Caco-2 (cell line): ENCODE data around the gene CREB3L2. TPM values are rescaled to one million over a fixed set of nuclear protein-coding genes. Genes with fewer than 3 reads are reported as not detected.

Experiments used
- BruUV-seq: library from RNA; stranded (reverse); fragments of 400-500 nt; replicated peaks from 2 replicates; lab custom pipeline; 2021; lab: Mats Ljungman, UMichigan
- CTCF ChIA-PET: fragments of 300-600 bp; sonication (Branson Sonifier 250); formaldehyde crosslinking; loops from one replicate; lab custom pipeline; 2022; ENCODE audit warnings: antibody characterized with exemption; lab: Charles Lee
- POLR2A ChIA-PET: fragments of 300-600 bp; sonication (Branson Sonifier 250); formaldehyde crosslinking; loops from one replicate; lab custom pipeline; 2022; ENCODE audit warnings: antibody characterized with exemption; lab: Charles Lee
- DNase-seq, 2 experiments: peaks; one replicate each; pipeline versions ENCODE4 v3.0.0 to v3.0.0-alpha.2; 2020 to 2022
- H3K27me3 ChIP-seq: replicated peaks from 2 replicates; pipeline ENCODE4 v1.6.0; 2011; ENCODE audit warnings: low read length; ENCODE audit not compliant: control insufficient read depth, insufficient read depth
- H3K36me3 ChIP-seq: 2 replicates; pipeline ENCODE4 v1.5.1; 2011; ENCODE audit warnings: low read length; ENCODE audit not compliant: control insufficient read depth, insufficient read depth
- H3K4me1 ChIP-seq: fragments of 250-450 bp; sonication (Bioruptor Pico); 2 replicates; pipeline ENCODE4 v1.5.1; 2020; ENCODE audit warnings: mild to moderate bottlenecking
- H3K4me3 ChIP-seq: 2 replicates; pipeline ENCODE4 v1.5.1; 2011; ENCODE audit warnings: low read depth, mild to moderate bottlenecking, control low read depth, low read length
- H3K9me3 ChIP-seq: fragments of 250-450 bp; sonication (Bioruptor Pico); 2 replicates; pipeline ENCODE4 v1.5.1; 2020; ENCODE audit warnings: mild to moderate bottlenecking, moderate library complexity
- H3K27ac Mint-ChIP-seq: one replicate; pipeline ENCODE4 v1.8.0; 2022; ENCODE audit warnings: mixed read lengths; ENCODE audit not compliant: unreplicated experiment
- H3K27me3 Mint-ChIP-seq: one replicate; pipeline ENCODE4 v1.8.0; 2022; ENCODE audit warnings: mixed read lengths; ENCODE audit not compliant: insufficient read depth, unreplicated experiment
- H3K36me3 Mint-ChIP-seq: one replicate; pipeline ENCODE4 v1.8.0; 2022; ENCODE audit warnings: mild to moderate bottlenecking, mixed read lengths; ENCODE audit not compliant: insufficient read depth, unreplicated experiment
- H3K4me1 Mint-ChIP-seq: one replicate; pipeline ENCODE4 v1.8.0; 2022; ENCODE audit warnings: low read depth, mixed read lengths; ENCODE audit not compliant: unreplicated experiment
- H3K4me3 Mint-ChIP-seq: one replicate; pipeline ENCODE4 v1.8.0; 2022; ENCODE audit warnings: mild to moderate bottlenecking, moderate library complexity, mixed read lengths; ENCODE audit not compliant: unreplicated experiment
- H3K9me3 Mint-ChIP-seq: one replicate; pipeline ENCODE4 v1.8.0; 2022; ENCODE audit warnings: mixed read lengths; ENCODE audit not compliant: unreplicated experiment
- intact Hi-C: fragments of 100-400 bp; cut with micrococcal nuclease; formaldehyde crosslinking; loops from one replicate; pipeline ENCODE4 v1.10.0; 2022; ENCODE audit not compliant: unreplicated experiment
- total RNA-seq: library from RNA; stranded (reverse); gene quantifications from 2 replicates; pipeline ENCODE4 v1.2.3, GENCODE V29; 2022
- TF ChIP-seq, protein P1 (sequence below), 2 experiments: fragments of 200-600 bp in 1 of 2; IDR thresholded peaks; 1 replicate in 1 of 2; 2 replicates in 1 of 2; pipeline versions ENCODE4 v1.5.1 to v1.8.0; 2011 to 2022; ENCODE audit warnings: antibody characterized with exemption in 1 of 2, control low read depth in 1 of 2, inconsistent platforms in 1 of 2, low read depth in 1 of 2, low read length in 1 of 2, mild to moderate bottlenecking in 1 of 2, moderate library complexity in 1 of 2; ENCODE audit not compliant: insufficient read depth in 1 of 2, severe bottlenecking in 1 of 2, unreplicated experiment in 1 of 2

Gene CREB3L2
- total RNA-seq, 1 experiment from 2014 or later, result 123 TPM

DNA sequence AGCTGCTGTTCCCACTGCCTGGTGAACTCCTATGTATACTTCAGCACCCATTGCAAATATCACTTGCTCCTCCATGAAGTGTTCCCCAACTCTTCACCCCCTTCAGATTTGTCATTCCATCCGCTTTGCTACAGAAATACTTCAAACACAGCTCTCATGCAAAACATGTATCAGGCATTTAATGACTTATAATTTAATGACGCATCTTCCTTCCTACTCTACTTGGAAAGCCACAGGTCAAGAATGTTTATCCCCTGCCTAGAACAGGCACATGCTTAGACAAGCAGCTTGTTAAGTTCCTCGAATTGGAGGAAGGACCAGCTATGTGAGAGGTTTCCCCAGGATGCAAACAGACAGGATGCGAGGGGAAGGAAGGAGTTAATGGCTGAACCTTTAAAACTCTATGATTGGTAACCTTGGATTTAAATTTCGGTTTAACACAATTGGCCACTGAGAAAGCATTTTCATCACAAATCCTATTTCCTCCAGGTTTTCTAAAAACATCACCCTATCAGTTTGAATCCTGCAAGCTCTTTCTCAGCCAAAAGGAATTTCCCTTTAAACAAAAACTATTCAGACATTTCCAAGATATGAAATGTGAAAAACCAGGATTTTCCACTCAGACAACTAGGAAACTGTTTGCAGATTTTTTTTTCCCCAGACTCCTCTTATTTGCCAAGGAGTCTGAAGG is 11.5 kb downstream of the CREB3L2 start:
- TF ChIP-seq, protein P1, sequence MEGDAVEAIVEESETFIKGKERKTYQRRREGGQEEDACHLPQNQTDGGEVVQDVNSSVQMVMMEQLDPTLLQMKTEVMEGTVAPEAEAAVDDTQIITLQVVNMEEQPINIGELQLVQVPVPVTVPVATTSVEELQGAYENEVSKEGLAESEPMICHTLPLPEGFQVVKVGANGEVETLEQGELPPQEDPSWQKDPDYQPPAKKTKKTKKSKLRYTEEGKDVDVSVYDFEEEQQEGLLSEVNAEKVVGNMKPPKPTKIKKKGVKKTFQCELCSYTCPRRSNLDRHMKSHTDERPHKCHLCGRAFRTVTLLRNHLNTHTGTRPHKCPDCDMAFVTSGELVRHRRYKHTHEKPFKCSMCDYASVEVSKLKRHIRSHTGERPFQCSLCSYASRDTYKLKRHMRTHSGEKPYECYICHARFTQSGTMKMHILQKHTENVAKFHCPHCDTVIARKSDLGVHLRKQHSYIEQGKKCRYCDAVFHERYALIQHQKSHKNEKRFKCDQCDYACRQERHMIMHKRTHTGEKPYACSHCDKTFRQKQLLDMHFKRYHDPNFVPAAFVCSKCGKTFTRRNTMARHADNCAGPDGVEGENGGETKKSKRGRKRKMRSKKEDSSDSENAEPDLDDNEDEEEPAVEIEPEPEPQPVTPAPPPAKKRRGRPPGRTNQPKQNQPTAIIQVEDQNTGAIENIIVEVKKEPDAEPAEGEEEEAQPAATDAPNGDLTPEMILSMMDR (IDR thresholded peaks at IDR 0.05; ENCODE audit: insufficient read depth in 1 of 2, low read depth in 1 of 2, low read length in 1 of 2, severe bottlenecking in 1 of 2, unreplicated experiment in 1 of 2), result no peak
- Histone ChIP-seq H3K27me3 (no peaks in the 10 kb centered on the region), H3K4me3 (no peak overlapping the region), H3K4me1 (peaks cover 83% of the 10 kb centered on the region), H3K36me3 (no peaks in the 10 kb centered on the region; the same call in 1 of the 2 replicates), H3K9me3 (no peaks in the 10 kb centered on the region)
- no peak for DNase-seq
- BruUV-seq, result no TSS peak
- ChIA-PET POLR2A (interaction anchor here (2.3 kb wide), 1 partner anchor 11 kb away, joined by 22 read pairs; the partner anchor contains the start of gene CREB3L2), CTCF (no interaction called here)
- H3K9me3 Mint-ChIP-seq, result no peaks in the 10 kb centered on the region
- H3K27ac Mint-ChIP-seq, result no peak overlapping the region
- H3K36me3 Mint-ChIP-seq, result peaks cover 23% of the 10 kb centered on the region
- peaks cover 42% of the 10 kb centered on the region for H3K4me1 Mint-ChIP-seq
- intact Hi-C loops, result no loop called here
- H3K27me3 Mint-ChIP-seq, result no peaks in the 10 kb centered on the region
- H3K4me3 Mint-ChIP-seq, result no peak overlapping the region

DNA sequence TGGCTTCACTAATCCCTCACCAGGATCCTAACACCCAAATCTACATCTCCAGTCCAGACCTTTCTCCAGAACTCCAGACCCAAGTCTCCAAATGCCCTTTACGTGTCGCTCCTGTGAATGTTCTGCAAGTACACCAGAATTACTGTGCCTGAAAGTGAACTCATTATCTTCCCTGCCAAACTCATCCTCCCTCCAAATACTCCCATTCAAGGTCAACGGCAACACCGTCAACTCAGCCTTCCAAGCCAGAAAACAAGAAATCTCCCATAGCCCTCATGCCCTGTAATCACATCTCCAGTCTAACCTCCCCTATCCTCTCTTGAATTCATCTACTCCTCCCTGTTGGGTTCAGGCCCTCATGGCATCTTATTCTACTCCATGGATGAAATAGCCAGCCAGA is 12.3 kb downstream of the CREB3L2 start:
- Histone ChIP-seq H3K9me3 (no peaks in the 10 kb centered on the region), H3K27me3 (no peaks in the 10 kb centered on the region), H3K36me3 (no peaks in the 10 kb centered on the region; the same call in 1 of the 2 replicates), H3K4me1 (peaks cover 88% of the 10 kb centered on the region), H3K4me3 (no peak overlapping the region)
- no TSS peak for BruUV-seq
- H3K27ac Mint-ChIP-seq, result no peak overlapping the region
- peaks cover 21% of the 10 kb centered on the region for H3K36me3 Mint-ChIP-seq
- ChIA-PET CTCF (no interaction called here), POLR2A (interaction anchor here (1.1 kb wide), 1 partner anchor 15 kb away, joined by 3 read pairs; no protein-coding TSS in a partner anchor)
- no peak for DNase-seq
- H3K4me1 Mint-ChIP-seq, result peaks cover 50% of the 10 kb centered on the region
- intact Hi-C loops, result no loop called here
- TF ChIP-seq, protein P1 (IDR thresholded peaks at IDR 0.05; ENCODE audit: insufficient read depth in 1 of 2, low read depth in 1 of 2, low read length in 1 of 2, severe bottlenecking in 1 of 2, unreplicated experiment in 1 of 2), result no peak
- no peaks in the 10 kb centered on the region for H3K27me3 Mint-ChIP-seq
- no peaks in the 10 kb centered on the region for H3K9me3 Mint-ChIP-seq
- H3K4me3 Mint-ChIP-seq, result no peak overlapping the region

DNA sequence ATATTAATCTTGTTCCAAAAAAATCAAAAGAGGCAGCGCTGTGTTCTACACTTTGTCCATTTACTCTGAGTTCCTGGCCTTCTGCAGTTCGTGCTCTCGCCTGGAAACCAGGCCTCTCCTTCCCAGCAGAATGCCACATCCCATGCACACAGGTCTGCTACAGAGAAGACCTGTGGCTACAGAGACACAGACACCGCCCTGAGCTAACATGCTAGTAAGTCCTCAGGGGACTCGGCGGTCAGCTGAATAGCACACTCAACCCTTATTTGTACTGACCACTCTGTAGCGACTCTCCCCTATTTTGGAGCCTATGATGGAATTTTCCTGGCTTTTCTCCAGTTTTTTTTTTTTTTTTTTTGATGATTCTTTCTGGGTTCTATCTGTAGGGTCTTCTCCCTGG is 12.8 kb downstream of the CREB3L2 start:
- no peak overlapping the region for H3K4me3 ChIP-seq
- H3K36me3 ChIP-seq, result no peaks in the 10 kb centered on the region; the same call in 1 of the 2 replicates
- BruUV-seq, result no TSS peak
- TF ChIP-seq, protein P1 (IDR thresholded peaks at IDR 0.05; ENCODE audit: insufficient read depth in 1 of 2, low read depth in 1 of 2, low read length in 1 of 2, severe bottlenecking in 1 of 2, unreplicated experiment in 1 of 2), result no peak
- CTCF ChIA-PET, result no interaction called here
- Mint-ChIP-seq H3K9me3 (no peaks in the 10 kb centered on the region), H3K4me1 (peaks cover 51% of the 10 kb centered on the region), H3K4me3 (no peak overlapping the region), H3K27me3 (no peaks in the 10 kb centered on the region), H3K36me3 (peaks cover 24% of the 10 kb centered on the region), H3K27ac (no peak overlapping the region)
- intact Hi-C loops, result no loop called here
- peaks cover 88% of the 10 kb centered on the region for H3K4me1 ChIP-seq
- DNase-seq, result no peak
- POLR2A ChIA-PET, result interaction anchor here (1.1 kb wide), 1 partner anchor 15 kb away, joined by 3 read pairs; no protein-coding TSS in a partner anchor
- H3K9me3 ChIP-seq, result no peaks in the 10 kb centered on the region
- no peaks in the 10 kb centered on the region for H3K27me3 ChIP-seq
